Glutamatergic neuron (in vitro differentiated cells): Measurements from ENCODE around the gene KCNC1. TPM values are rescaled to one million over a fixed set of nuclear protein-coding genes. Genes with fewer than 3 reads are reported as not detected.

Source experiments
- DNase-seq: peaks from one replicate; pipeline ENCODE4 v3.0.0; 2022
- H3K27ac Mint-ChIP-seq: one replicate; pipeline ENCODE4 v1.8.0; 2020; ENCODE audit warnings: mild to moderate bottlenecking, mixed read lengths, inconsistent platforms; ENCODE audit not compliant: unreplicated experiment
- H3K27me3 Mint-ChIP-seq: one replicate; pipeline ENCODE4 v1.8.0; 2020; ENCODE audit warnings: mild to moderate bottlenecking, moderate library complexity, mixed read lengths, inconsistent platforms; ENCODE audit not compliant: unreplicated experiment
- H3K36me3 Mint-ChIP-seq: one replicate; pipeline ENCODE4 v1.8.0; 2020; ENCODE audit warnings: mild to moderate bottlenecking, mixed read lengths, inconsistent platforms; ENCODE audit not compliant: unreplicated experiment
- H3K4me1 Mint-ChIP-seq: one replicate; pipeline ENCODE4 v1.8.0; 2020; ENCODE audit warnings: mild to moderate bottlenecking, low read depth, mixed read lengths, inconsistent platforms; ENCODE audit not compliant: unreplicated experiment
- H3K4me3 Mint-ChIP-seq: one replicate; pipeline ENCODE4 v1.8.0; 2020; ENCODE audit warnings: mild to moderate bottlenecking, mixed read lengths, inconsistent platforms; ENCODE audit not compliant: unreplicated experiment
- H3K9me3 Mint-ChIP-seq: one replicate; pipeline ENCODE4 v1.8.0; 2020; ENCODE audit warnings: mild to moderate bottlenecking, moderate library complexity, mixed read lengths, inconsistent platforms; ENCODE audit not compliant: unreplicated experiment
- total RNA-seq: library from RNA; stranded (reverse); fragmentation: NEBNext Ultra II Directional; extraction: Animal tissue kit (Norgen Biotek cat#: 25700); gene quantifications from one replicate; pipeline ENCODE4 v1.2.1, GENCODE V29; 2021; ENCODE audit not compliant: unreplicated experiment
- TF ChIP-seq, protein P1 (sequence below): fragments of 200-600 bp; sonication (generic); IDR thresholded peaks from one replicate; pipeline ENCODE4 v1.5.0; 2021; ENCODE audit not compliant: partially characterized antibody, unreplicated experiment

KCNC1 gene
- total RNA-seq, 1 donor from 2014 or later: 12.6 TPM

DNA sequence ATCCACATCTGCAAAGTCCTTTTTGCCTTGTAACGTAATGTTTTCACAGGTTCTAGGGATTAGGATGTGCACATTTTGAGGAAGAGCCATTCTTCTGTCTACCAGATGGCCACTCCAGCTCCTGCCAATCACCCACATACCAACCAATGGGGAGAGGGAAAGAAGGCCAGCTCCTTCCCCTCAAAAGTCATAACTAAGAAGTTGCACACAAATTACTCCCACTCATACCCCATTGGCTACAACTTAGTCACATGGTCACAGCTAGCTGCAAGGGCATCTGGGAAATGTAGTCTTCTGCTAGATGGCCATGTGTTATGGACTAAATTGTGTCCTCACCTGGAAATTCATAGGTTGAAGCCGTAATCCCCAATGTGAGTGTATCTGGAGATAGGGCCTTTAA, 30.6 kb upstream of the KCNC1 start:
- Mint-ChIP-seq H3K27me3 (peaks cover 2% of the 10 kb centered on the region), H3K4me3 (no peak overlapping the region), H3K4me1 (no peaks in the 10 kb centered on the region), H3K36me3 (peaks cover 11% of the 10 kb centered on the region), H3K9me3 (peaks cover 2% of the 10 kb centered on the region), H3K27ac (no peak overlapping the region)
- TF ChIP-seq, protein P1, sequence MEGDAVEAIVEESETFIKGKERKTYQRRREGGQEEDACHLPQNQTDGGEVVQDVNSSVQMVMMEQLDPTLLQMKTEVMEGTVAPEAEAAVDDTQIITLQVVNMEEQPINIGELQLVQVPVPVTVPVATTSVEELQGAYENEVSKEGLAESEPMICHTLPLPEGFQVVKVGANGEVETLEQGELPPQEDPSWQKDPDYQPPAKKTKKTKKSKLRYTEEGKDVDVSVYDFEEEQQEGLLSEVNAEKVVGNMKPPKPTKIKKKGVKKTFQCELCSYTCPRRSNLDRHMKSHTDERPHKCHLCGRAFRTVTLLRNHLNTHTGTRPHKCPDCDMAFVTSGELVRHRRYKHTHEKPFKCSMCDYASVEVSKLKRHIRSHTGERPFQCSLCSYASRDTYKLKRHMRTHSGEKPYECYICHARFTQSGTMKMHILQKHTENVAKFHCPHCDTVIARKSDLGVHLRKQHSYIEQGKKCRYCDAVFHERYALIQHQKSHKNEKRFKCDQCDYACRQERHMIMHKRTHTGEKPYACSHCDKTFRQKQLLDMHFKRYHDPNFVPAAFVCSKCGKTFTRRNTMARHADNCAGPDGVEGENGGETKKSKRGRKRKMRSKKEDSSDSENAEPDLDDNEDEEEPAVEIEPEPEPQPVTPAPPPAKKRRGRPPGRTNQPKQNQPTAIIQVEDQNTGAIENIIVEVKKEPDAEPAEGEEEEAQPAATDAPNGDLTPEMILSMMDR: no peak
- no peak for DNase-seq

DNA sequence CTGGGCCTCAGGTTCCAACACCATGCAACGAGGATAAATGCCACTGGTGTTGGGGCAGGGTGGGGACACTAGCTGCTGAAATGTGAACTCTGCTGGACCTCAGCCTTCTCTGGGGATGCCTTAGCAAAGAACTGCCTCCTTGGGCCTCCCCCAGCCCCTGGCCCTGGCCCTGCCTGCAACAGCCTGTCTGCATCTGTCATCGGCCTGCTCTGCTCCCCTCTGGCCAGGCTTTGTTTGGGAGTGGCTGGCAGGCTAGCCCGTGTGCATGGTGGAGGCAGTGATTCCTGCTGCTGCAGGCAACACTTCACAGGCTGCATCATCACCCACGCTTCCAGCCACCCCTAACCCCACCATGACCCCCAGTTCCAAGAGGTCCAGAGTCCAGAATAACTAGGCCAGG, 26.8 kb upstream of the KCNC1 start:
- Mint-ChIP-seq H3K36me3 (peaks cover 11% of the 10 kb centered on the region), H3K4me3 (no peak overlapping the region), H3K9me3 (peaks cover 4% of the 10 kb centered on the region), H3K27ac (no peak overlapping the region), H3K4me1 (no peaks in the 10 kb centered on the region), H3K27me3 (peaks cover 2% of the 10 kb centered on the region)
- DNase-seq: no peak
- TF ChIP-seq, protein P1: no peak

DNA sequence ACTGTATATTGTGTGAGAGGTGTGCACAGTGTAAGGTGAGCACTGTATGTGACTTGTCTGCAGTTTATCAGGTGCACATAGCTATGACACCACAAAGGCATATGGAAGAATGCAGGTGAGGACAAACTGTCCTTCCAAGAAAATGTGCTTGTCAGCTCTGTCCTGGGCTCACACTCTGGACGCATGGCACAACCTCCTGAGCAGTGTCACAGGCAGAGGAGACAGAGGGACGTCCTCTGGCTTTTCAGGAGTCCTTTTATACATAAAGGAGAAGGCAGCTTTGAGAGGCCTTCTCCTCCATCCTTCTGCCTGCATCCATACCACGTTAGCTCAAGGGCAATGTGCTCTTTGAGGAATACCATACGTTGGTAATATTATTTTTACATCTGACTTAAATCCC, 22.7 kb upstream of the KCNC1 start:
- DNase-seq: no peak
- Mint-ChIP-seq H3K4me3 (no peak overlapping the region), H3K9me3 (peaks cover 2% of the 10 kb centered on the region), H3K4me1 (no peaks in the 10 kb centered on the region), H3K27me3 (peaks cover 2% of the 10 kb centered on the region), H3K27ac (no peak overlapping the region), H3K36me3 (no peaks in the 10 kb centered on the region)
- TF ChIP-seq, protein P1: no peak

DNA sequence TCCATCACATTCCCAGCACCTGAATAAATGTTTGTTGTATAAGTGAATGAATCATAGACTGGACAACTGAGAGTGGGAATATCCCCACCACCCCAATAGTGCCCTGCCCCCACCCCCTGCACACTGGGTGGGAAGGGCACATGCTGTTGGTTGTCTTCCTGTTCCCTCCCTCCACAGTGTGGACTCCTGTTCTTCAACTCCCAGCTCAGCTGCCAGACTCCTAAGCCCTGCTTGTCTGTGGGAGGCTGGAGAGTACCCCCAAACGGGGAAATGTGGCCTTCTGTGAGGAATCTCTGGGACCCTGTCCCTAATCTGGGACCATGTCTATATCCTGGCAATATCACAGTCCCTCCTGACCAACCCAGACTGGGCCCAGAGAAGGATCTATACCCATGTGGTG, 20.7 kb upstream of the KCNC1 start:
- Mint-ChIP-seq H3K9me3 (peaks cover 2% of the 10 kb centered on the region), H3K4me3 (no peak overlapping the region), H3K27ac (no peak overlapping the region), H3K4me1 (no peaks in the 10 kb centered on the region), H3K27me3 (peaks cover 7% of the 10 kb centered on the region), H3K36me3 (no peaks in the 10 kb centered on the region)
- TF ChIP-seq, protein P1: no peak
- DNase-seq: no peak

DNA sequence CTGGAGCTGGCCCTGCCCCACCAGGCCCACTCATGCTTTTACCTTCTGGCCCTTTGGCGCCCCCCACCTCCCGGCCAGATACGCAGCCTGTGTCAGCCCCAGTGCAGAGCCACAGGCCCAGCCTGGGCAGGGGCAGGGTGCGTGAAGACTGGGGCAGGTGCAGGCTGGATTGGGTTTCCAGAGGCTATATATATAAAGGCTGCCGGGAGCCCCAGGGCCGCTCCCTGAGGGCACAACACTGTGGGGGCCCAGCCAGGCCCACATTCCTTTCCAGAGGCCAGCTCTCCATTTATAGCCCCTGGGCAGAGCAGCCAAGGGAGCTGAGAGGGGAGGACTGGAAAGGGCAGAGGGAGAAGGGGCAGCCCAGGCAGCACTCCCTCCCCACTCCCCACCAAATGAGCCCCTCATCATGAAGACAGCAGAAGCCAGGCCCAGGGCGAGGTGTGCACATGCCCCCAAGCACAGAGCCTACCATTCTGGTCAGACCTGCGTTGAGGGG, 20.2 kb upstream of the KCNC1 start:
- Mint-ChIP-seq H3K4me1 (no peaks in the 10 kb centered on the region), H3K27me3 (peaks cover 9% of the 10 kb centered on the region), H3K9me3 (peaks cover 2% of the 10 kb centered on the region), H3K27ac (no peak overlapping the region), H3K4me3 (no peak overlapping the region), H3K36me3 (no peaks in the 10 kb centered on the region)
- TF ChIP-seq, protein P1: no peak
- DNase-seq: no peak
